Activated CD8-positive, alpha-beta memory T cell treated with anti-CD3 and anti-CD28 coated beads for 4 hours (primary cell): ENCODE data around the gene MALSU1.
"Not testable (repeated sequence)": the region's sequence is repeated elsewhere in the genome, so short reads cannot be mapped to it uniquely, and the experiment has no call there.

Experiments used
- DNase-seq, 2 donors: peaks; one replicate each; pipeline ENCODE4 v3.0.0-alpha.2; 2020; ENCODE audit warnings: low read depth in 2 of 2

Gene MALSU1

DNA sequence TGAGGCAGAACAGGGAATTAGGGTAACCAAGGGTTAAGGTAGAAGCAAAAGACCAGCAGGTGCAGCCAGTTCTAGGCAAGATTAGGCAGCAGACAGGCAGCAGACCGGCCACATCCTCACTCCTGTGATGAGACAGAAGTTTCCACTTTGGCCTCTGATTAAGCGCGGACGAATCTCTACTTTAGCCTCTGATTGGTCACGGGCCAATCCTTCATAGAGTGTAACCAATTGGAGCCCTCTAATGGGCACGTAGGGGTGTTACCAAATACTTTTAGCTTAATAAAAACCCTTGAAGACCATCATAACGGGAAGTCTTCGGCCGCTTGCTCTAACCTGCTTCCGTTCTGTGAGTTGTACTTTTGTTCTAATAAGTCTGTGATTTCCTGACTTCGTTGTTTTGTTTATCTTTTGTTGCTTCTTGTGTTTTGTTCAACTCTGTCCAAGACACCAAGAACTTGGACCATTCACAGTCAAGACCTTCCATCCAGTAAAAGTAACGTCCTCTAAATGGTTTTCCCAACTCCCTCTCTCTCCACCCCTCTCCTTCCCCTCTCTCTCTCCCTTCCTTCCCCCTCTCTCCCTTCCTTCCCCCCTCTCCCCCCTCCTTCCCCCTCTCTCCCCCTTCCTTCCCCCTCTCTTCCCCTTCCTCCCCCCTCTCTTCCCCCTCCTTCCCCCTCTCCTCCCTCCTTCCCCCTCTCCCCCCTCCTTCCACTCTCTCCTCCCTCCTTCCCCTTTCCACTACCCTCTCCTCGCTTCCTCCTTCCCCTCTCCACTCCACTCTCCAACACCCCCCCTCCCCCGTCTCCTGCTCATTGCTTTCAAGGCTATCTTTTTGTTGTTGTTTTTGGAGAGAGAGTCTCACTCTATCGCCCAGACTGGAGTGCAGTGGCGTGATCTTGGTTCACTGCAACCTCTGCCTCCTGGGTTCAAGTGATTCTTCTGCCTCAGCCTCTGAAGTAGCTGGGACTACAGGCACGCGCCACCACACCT is 13.2 kb upstream of the MALSU1 start:
- DNase-seq = no peak

DNA sequence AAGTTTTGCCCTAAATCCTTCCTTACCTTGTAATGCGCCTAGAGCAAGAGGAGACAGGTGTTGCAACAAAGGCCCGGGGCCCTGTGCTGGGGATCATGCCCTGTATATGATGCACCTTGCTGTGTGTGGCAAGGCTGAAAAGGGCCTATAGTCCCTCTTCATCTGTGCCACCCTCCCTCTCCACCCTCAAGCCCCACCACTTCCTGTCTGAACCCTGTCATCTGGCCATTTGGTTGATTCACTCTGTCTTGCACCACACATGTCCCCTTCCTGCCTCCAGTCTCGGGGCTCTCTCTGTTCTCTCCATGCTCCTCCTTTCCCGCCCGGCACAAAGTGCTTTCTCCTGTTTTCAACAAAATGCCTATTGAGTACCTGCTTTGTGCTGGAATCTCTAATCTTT is 11.5 kb upstream of the MALSU1 start:
- DNase-seq = no peak

DNA sequence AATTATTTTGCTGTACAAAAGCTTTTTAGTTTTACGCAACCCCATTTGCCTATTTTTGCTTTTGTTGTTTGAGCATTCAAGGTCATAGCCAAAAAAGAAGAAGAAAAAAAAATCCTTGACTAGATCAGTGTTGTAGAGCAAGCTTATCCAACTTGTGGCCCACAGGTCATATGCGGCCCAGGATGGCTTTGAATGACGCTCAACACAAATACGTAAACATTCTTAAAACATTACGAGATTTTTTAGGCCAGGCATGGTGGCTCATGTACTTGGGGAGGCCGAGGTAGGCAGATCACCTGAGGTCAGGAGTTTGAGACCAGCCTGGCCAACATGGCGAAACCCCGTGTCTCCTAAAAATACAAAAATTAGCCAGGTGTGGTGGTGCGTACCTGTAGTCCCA is 8.1 kb upstream of the MALSU1 start:
- DNase-seq = no peak

DNA sequence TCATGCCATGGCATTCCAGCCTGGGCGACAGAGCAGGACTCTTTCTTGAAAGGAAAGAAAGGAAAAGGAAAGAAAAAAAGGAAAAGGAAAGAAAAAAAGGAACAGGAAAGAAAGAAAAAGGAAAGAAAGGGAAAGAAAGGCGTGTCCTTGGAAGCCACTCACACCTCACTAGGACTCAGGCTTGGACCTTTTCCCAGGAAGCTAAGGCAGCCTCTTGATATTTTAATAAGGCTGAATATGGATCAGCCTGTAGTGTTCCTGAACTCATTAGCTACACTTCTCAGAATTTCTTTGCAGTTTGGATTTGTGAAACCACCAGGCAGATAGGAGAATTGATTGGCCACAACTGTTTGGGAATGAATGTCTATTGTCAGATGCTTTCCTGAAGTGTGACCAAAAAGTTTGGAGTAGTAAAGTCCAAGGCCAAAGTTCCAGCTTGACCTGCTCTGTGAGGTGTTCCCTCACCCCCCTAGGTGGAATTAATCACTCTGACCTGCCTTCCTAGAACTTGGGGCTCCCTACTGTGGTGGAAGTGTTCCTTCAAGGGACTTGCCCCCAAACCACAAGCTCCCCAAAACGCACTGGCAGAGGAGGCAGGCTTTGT is 7.1 kb upstream of the MALSU1 start:
- DNase-seq = no peak

DNA sequence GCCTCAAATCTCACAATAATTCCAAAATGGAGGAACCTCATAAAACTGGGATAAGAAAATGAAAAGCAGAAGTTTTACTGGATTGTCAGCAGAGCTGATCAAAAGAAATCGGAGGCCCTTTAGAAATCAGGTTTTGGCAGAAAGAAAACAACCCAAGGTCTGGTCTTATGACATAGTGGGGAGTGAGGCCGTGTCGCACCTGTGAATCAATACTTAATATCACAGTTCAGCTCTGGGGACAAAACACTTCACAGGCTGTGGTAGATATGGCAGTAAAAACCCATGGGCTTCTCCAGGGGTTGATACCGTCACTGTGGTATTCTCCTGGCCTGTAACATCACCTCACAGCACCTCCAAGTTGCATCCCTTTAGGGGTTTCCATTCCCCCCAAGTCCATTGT is 6.5 kb upstream of the MALSU1 start:
- no peak for DNase-seq

DNA sequence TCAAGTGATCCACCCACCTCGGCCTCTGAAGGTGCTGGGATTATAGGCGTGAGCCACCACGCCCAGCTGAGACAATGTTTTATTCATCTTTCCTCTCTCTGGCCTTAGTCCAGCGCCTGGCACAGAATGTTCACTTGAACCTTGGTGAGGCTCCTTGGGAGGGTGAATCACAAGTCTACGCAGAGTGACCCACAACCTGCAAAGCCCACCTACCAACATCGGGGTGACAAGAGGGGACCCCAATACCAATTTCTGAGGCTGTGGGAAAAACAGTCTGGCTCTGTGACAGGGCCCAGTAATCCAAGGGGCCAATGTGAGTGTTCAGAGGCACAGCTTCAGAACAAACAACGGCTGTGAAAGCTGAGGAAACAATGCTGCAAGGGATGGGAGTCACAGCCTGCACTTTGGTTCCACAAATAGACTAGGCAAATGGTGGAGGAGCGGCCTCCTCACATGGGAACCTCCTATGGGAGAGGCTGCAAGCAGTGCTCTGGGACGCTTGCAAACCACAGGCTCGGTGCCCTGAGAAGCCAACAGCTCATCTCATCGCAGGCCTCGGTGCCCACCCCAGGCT is 5.6 kb upstream of the MALSU1 start:
- DNase-seq = no peak

DNA sequence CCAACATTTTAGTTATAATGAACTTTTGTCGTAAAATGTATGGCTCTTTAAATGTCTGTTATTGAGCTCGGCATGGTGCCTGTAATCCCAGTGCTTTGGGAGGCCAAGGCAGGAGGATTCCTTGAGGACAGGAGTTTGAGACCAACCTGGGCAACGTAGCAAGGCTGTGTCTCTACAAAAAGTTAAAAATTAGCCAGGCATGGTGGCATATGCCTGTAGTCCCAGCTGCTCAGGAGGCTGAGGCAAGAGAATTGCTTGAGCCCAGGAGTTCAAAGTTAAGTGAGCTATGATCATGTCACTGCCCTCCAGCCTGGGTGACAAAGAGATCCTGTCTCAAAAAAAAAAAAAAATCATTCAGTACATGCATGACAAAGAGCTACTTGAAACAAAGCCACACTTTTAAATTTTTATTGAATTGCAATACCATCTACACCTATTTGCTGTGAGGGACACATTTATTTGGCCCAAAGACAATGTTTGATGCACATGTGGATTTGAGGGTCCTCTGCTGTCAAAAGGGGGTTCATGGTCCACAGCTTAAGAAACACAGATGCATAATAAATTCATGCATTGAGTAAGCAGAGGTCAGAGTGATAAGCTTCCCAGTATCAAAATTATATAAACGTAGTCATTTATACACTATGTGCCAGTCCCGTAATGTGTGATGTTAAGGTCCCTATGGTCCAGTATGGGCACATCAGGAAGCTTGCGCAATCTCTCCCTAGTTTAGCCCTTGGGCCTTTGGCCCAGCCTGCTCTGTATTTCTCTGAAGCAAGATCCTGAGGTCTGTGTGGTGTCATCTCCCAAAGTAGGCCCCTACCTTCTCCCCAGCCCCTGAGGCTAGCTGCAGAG is 4.4 kb upstream of the MALSU1 start:
- no peak for DNase-seq

DNA sequence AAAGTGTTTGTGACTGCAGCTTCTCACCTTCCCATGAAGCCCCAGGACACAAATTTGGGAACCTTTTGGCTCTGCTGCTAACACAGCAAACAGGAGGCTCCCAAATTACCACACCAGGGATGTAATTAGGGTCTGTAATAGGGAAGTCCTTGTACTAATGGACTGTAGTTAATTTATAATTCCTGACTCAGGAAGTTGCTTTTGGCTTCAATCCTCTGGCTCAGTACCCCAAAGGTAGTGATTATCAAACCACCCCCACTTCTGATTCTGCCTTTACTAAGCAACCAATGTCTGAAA is 3.8 kb upstream of the MALSU1 start:
- no peak for DNase-seq

- no peak for DNase-seq
These were observed 828 bp upstream of the MALSU1 start for GRCh38 chr7:23298141-23298881.

GRCh38 chr7:23299770-23300300 is 696 bp downstream of the MALSU1 start:
- DNase-seq = no peak

DNA sequence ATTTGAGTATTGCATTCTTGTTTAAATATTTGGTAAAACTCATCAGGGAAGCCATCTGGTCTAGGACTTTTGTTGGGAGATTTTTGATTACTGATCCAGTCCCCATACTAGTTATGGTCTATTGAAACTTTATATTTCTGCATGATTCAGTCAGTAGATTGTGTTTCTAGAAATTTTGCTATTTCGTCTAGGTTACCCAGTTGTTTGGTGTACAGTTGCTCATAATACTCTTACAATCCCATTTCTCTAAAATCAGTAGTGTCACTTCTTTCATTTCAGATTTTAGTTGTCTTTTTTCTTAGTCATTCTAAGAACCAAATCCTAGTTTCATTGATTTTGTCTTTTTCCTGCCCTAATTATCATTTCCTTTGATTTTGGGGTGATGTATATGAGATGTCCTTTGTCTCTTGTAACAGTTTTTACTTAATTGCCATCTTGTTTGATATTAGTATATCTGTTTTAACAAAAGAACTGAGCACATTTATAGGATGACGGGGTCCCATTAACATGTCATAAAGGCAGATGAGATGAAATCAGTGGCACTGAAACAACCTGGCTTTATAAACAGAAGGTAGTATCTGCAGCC is 7.9 kb downstream of the MALSU1 start:
- no peak for DNase-seq

DNA sequence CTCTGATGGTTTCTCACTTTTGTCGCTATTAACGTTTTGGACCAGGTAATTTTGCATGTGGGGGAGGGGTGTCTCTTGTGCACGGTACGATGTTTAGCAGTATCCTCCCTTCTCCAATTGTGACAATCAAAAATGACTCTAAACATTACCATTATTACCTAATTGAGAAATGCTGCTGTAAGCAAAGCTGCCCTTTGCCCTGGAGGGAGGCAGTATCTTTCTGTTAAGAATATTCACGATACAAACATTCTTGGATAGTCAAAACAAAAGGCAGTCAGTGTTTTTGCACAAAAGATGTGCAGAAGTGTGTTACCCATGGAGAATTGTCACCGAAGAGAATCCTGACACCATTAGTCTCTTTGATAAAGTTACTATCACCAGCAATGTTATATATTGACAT is 9.6 kb downstream of the MALSU1 start:
- DNase-seq = no peak

GRCh38 chr7:23312141-23312540 is 13.0 kb downstream of the MALSU1 start:
- not testable (repeated sequence) for DNase-seq

DNA sequence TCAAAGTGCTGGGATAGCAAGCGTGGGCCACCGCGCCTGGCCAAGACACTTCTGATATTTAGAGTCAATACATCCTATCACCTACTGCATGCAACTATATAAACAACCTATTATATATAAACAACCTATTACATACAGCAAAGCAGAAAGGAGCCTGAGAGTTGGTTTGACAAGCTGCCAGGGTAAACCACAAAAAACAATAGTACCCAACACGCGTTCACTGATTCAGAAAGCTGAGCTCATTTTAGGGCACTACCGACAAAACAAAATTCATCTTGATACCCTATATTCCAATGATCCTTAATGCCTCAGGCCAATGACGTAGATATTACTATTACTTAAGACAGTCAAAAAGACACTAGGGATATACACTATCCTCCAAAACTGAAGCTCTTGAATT is 16.2 kb downstream of the MALSU1 start:
- no peak for DNase-seq

DNA sequence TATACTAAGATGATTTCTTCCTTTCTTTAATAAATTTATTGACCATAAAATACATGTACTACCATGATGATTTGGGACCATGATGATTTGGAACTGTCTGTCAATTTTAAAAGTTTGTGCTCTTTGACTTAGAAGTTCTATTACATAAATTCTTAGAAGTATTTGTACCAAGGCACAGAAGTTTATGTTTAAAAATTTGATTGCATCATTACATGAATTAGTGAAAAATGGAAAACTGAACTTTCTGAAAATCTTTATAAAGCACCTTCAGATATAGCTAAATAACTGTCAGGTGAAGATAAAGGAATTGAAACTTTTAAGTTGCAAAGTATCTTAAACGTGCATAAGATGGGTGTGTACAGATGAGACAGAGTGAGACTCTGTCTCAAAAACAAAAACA is 32.0 kb downstream of the MALSU1 start:
- no peak for DNase-seq

GRCh38 chr7:23332193-23332592 is 33.1 kb downstream of the MALSU1 start:
- no peak for DNase-seq

- no peak for DNase-seq
These were observed 33.9 kb downstream of the MALSU1 start for GRCh38 chr7:23332910-23333612.

DNA sequence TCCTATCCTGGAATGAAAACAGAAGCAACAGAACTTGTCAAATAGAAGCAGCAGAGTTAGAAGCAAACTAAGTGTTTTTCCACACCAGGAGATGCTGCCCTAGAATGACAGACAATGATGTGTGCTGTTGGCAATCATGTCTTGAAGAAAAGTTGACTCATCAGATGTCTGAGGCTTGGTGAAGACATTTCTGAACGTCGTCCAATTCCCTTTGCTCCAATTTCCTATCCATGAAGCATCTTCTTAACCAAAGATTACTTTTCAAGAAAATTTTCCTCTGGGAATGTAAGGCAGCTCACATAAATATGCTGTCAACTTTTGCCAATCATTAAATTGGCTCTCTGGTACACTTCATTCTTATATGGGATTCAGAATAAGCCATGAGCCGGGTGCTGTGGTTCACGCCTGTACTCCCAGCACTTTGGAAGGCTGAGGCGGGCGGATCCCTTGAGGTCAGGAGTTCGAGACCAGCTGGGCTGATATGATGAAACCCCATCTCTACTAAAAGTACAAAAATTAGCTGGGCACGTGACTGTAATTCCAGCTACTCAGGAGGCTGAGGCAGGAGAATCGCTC is 34.6 kb downstream of the MALSU1 start:
- no peak for DNase-seq

- no peak for DNase-seq
These were observed 35.4 kb downstream of the MALSU1 start for GRCh38 chr7:23334482-23335056.
